Endothelial cell of umbilical vein (primary cell): Measurements from ENCODE around the gene MGST2. TPM values are rescaled to one million over a fixed set of nuclear protein-coding genes. Genes with fewer than 3 reads are reported as not detected.

Experiments used
- BruUV-seq: library from RNA; stranded (reverse); fragments of 400-500 nt; replicated peaks from 2 replicates; lab custom pipeline; 2021; lab: Mats Ljungman, UMichigan
- CTCF ChIA-PET: fragments of 300-600, 350-600 bp; sonication (Branson Sonifier 250); formaldehyde crosslinking; loops from one replicate; lab custom pipeline; 2021; ENCODE audit warnings: antibody characterized with exemption, inconsistent platforms; lab: Charles Lee
- POLR2A ChIA-PET: fragments of 300-600, 350-600 bp; sonication (Branson Sonifier 250); formaldehyde crosslinking; loops from one replicate; lab custom pipeline; 2021; ENCODE audit warnings: antibody characterized with exemption, inconsistent platforms; lab: Charles Lee
- DNase-seq: peaks from one replicate; pipeline ENCODE4 v3.0.0-alpha.2; 2011; ENCODE audit warnings: low read depth, low spot score
- FAIRE-seq: peaks from 2 replicates; lab custom pipeline; 2011; peaks lifted over from hg19 to GRCh38; lab: Jason Lieb, UNC
- H2AFZ ChIP-seq: 2 replicates; pipeline ENCODE4 v1.6.0; 2012; ENCODE audit warnings: low read depth, low read length, control low read depth, inconsistent platforms
- H3K27ac ChIP-seq: 2 replicates; pipeline ENCODE4 v1.5.1; 2011; ENCODE audit warnings: low read depth, mild to moderate bottlenecking, control low read depth, low read length, moderate library complexity; ENCODE audit not compliant: insufficient read depth
- H3K27me3 ChIP-seq, 2 experiments: 2 replicates each; pipeline versions ENCODE4 v1.6.0 to v1.6.1; 2011; ENCODE audit warnings: low read length in 2 of 2, mixed read lengths in 1 of 2; ENCODE audit not compliant: control insufficient read depth in 2 of 2, insufficient read depth in 2 of 2
- H3K36me3 ChIP-seq, 2 experiments: 2 replicates in 1 of 2; 3 replicates in 1 of 2; pipeline ENCODE4 v1.5.1; 2011; ENCODE audit warnings: low read length in 2 of 2, mild to moderate bottlenecking in 1 of 2, moderate library complexity in 1 of 2; ENCODE audit not compliant: control insufficient read depth in 2 of 2, insufficient read depth in 2 of 2; ENCODE audit errors: extremely low read depth in 1 of 2
- H3K4me1 ChIP-seq: 3 replicates; pipeline ENCODE4 v1.5.1; 2011; ENCODE audit warnings: mild to moderate bottlenecking, low read length; ENCODE audit not compliant: control insufficient read depth, insufficient read depth; ENCODE audit errors: extremely low read depth
- H3K4me2 ChIP-seq: 2 replicates; pipeline ENCODE4 v1.6.1; 2011; ENCODE audit warnings: low read length, control low read depth, mixed read lengths; ENCODE audit not compliant: insufficient read depth
- H3K4me3 ChIP-seq, 3 experiments: fragments of 200-600 bp in 1 of 3; sonication (generic), shearing (Covaris generic) in 1 of 3; replicated peaks in 1 of 3; 2 replicates each; pipeline ENCODE4 v1.5.1; 2011 to 2016; ENCODE audit warnings: control low read depth in 3 of 3, low read length in 3 of 3, mild to moderate bottlenecking in 2 of 3, inconsistent platforms in 1 of 3, low read depth in 1 of 3, moderate library complexity in 1 of 3; ENCODE audit not compliant: insufficient read depth in 1 of 3
- H3K79me2 ChIP-seq: 2 replicates; pipeline ENCODE4 v1.6.0; 2012; ENCODE audit warnings: low read length, inconsistent platforms; ENCODE audit not compliant: control insufficient read depth, insufficient read depth
- H3K9ac ChIP-seq: replicated peaks from 2 replicates; pipeline ENCODE3; 2011; ENCODE audit warnings: low read length, control low read depth; ENCODE audit not compliant: insufficient read depth; ENCODE audit errors: extremely low read depth
- H3K9me1 ChIP-seq: replicated peaks from 3 replicates; pipeline ENCODE4 v1.6.0; 2011; ENCODE audit warnings: mild to moderate bottlenecking, low read length; ENCODE audit not compliant: control insufficient read depth, insufficient read depth; ENCODE audit errors: extremely low read depth
- H3K9me3 ChIP-seq: replicated peaks from 2 replicates; pipeline ENCODE4 v1.5.1; 2012; ENCODE audit warnings: low read length, inconsistent platforms; ENCODE audit not compliant: control insufficient read depth, insufficient read depth
- H4K20me1 ChIP-seq: replicated peaks from 2 replicates; pipeline ENCODE3; 2011; ENCODE audit warnings: mild to moderate bottlenecking, low read length; ENCODE audit not compliant: control insufficient read depth, insufficient read depth; ENCODE audit errors: extremely low read depth
- CTCF ChIP-seq, 2 donors: IDR thresholded peaks; 1 replicate in 1 of 2; 2 replicates in 1 of 2; pipeline ENCODE4 v1.5.1; 2011; ENCODE audit warnings: low read length in 2 of 2, mild to moderate bottlenecking in 2 of 2, moderate library complexity in 2 of 2, control low read depth in 1 of 2, inconsistent platforms in 1 of 2, low read depth in 1 of 2; ENCODE audit not compliant: insufficient read depth in 1 of 2; ENCODE audit errors: extremely low read depth in 1 of 2
- EZH2 ChIP-seq: IDR thresholded peaks from 2 replicates; pipeline ENCODE4 v1.6.1; 2012; ENCODE audit warnings: borderline replicate concordance, low read depth, mild to moderate bottlenecking, moderate library complexity, low read length, inconsistent platforms; ENCODE audit not compliant: severe bottlenecking
- FOS ChIP-seq: IDR thresholded peaks from 2 replicates; pipeline ENCODE4 v1.6.1; 2011; ENCODE audit warnings: mild to moderate bottlenecking, low read length, moderate library complexity, borderline replicate concordance; ENCODE audit not compliant: insufficient read depth
- GATA2 ChIP-seq: IDR thresholded peaks from 2 replicates; pipeline ENCODE4 v1.7.0; 2011; ENCODE audit warnings: low read depth, mild to moderate bottlenecking, moderate library complexity, mixed read lengths, low read length; ENCODE audit not compliant: insufficient read length, insufficient read depth
- JUN ChIP-seq: IDR thresholded peaks from 2 replicates; pipeline ENCODE4 v1.6.1; 2011; ENCODE audit warnings: borderline replicate concordance, low read depth; ENCODE audit not compliant: insufficient read length, insufficient read depth
- MAX ChIP-seq: IDR thresholded peaks from 2 replicates; pipeline ENCODE4 v1.6.1; 2011; ENCODE audit not compliant: insufficient read depth, insufficient read length
- MYC ChIP-seq: IDR thresholded peaks from one replicate; pipeline ENCODE4 v1.6.1; 2011; ENCODE audit warnings: mild to moderate bottlenecking, low read depth, low read length
- POLR2A ChIP-seq: IDR thresholded peaks from 2 replicates; pipeline ENCODE4 v1.6.1; 2012; ENCODE audit warnings: low read depth, mild to moderate bottlenecking, control low read depth, low read length
- POLR2AphosphoS5 ChIP-seq: IDR thresholded peaks from 2 replicates; pipeline ENCODE4 v1.6.1; 2012; ENCODE audit warnings: low read depth, mild to moderate bottlenecking, control low read depth, low read length, moderate library complexity; ENCODE audit not compliant: insufficient read depth
- dilution Hi-C: fragments of 300-500 bp; cut with MboI; formaldehyde crosslinking; loops from one replicate; pipeline ENCODE4 v1.15.0; 2019; ENCODE audit warnings: low sequenced_read_pairs; ENCODE audit not compliant: extremely low pct_ligation_motif_present
- intact Hi-C: fragments of 100-400 bp; cut with micrococcal nuclease; formaldehyde crosslinking; loops from one replicate; pipeline ENCODE4 v1.10.0; 2022
- polyA plus RNA-seq, 4 experiments: library from polyadenylated mRNA; depleted of rRNA in 3 of 4; stranded (reverse) in 3 of 4; unstranded in 1 of 4; fragments of >200 nt; gene quantifications; 2 replicates each; pipeline versions ENCODE4 v1.2.1 to v1.2.3, GENCODE V29; 2011 to 2012; ENCODE audit warnings: missing spikeins in 1 of 4
- total RNA-seq: library from RNA; stranded (reverse); gene quantifications from 2 replicates; pipeline ENCODE4 v1.2.3, GENCODE V29; 2021

MGST2 gene
- total and polyA plus RNA-seq, 2 donors (not counting 3 experiments of a cell fraction or from before 2014, with no cell fraction given) = 64.3 to 78.9 TPM

GRCh38 chr4:139718833-139719232, 53.2 kb downstream of the MGST2 start:
- no peak for TF ChIP-seq FOS
- TF ChIP-seq CTCF (IDR thresholded peaks at IDR 0.05; ENCODE audit: extremely low read depth in 1 of 2, insufficient read depth in 1 of 2, low read depth in 1 of 2, low read length in 2 of 2) = no peak
- TF ChIP-seq POLR2AphosphoS5 = no peak
- TF ChIP-seq JUN = no peak
- no peak for TF ChIP-seq MAX
- TF ChIP-seq POLR2A = no peak
- TF ChIP-seq GATA2 = no peak
- TF ChIP-seq MYC = no peak
- TF ChIP-seq EZH2 = no peak
- Histone ChIP-seq H3K4me1 (no peaks in the 10 kb centered on the region), H4K20me1 (no peaks in the 10 kb centered on the region), H3K27me3 (no peaks in the 10 kb centered on the region), H3K4me3 (no peak overlapping the region), H3K4me2 (no peak overlapping the region), H3K79me2 (no peaks in the 10 kb centered on the region), H3K9me1 (no peaks in the 10 kb centered on the region), H3K9ac (no peak overlapping the region), H3K9me3 (no peaks in the 10 kb centered on the region), H2AFZ (no peak overlapping the region), H3K27ac (no peak overlapping the region), H3K36me3 (peaks cover 0 to 18% of the 10 kb centered on the region in 2 experiments)
- intact Hi-C loops = no loop called here
- dilution Hi-C loops = no loop called here
- DNase-seq (no peak), FAIRE-seq (no peak)
- ChIA-PET CTCF (no interaction called here), POLR2A (no interaction called here)
- no TSS peak for BruUV-seq
